NK-92 treated with Interleukin-12 subunit alpha and Interleukin-12 subunit beta, amount 100 ng/mL, for 24 hours (cell line): ENCODE results near the gene ZKSCAN3.
"Not testable (repeated sequence)": the region's sequence is repeated elsewhere in the genome, so short reads cannot be mapped to it uniquely, and the experiment has no call there.

Experiments used
- DNase-seq: peaks from one replicate; lab custom pipeline; 2025; lab: John Stamatoyannopoulos, UW

The ZKSCAN3 gene

DNA sequence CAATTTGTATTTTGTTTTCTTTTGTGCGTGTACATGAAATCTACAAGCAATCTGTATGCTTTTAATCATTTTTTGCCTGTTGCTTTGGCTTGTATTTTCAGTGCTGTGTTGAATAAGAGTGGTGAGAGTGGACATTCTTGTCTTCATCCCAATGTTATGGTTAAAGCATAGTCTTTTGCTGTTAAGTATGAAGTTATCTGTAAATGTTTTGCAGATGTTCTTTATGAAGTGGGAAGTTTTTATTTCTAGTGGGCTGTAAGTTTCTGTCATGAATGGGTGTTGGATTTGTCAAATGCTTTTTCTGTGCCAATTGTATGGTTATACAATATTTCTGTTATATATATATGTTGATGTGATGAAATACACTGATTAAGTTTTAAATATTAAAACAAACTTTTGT is 24.2 kb downstream of the ZKSCAN3 start:
- DNase-seq: no peak

- no peak for DNase-seq
Observed at GRCh38 chr6:28377879-28378278, 28.1 kb downstream of the ZKSCAN3 start.

DNA sequence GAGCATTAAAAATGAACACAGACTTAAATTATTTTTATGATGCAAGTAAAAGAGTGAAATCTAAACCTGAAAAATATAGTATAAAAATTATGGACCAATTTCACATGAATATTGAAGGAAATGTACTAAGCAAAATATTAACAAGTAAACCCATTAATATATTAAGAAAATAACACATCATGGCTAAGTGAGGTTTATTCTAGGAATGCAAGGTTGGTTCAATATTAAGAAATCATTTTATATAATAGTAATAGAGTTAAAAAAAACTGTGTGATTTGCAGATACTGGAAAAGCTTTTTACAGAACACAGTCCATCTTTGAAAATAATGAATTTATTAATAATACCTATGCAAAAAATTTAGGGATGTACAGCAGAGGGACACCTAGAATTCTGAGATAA is 28.9 kb downstream of the ZKSCAN3 start:
- DNase-seq: no peak

DNA sequence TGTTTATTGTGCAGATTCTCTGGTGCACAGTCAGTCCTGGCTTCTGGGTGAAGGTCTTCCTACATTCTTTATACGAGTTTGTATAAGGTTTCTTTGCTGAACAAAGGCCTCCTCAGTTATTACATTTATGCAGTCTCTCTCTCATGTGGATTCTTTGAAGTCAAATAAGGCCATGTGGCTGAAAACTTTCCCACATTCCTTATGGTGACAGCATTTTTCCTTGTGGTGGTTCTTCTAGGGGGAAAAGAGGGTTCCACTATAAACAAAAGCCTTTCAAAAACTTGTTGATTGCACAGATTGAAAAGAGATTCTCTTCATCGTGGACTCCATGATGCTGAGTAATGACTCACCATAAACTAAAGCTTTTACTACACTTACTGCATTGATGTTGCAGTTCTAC is 30.6 kb downstream of the ZKSCAN3 start:
- no peak for DNase-seq

DNA sequence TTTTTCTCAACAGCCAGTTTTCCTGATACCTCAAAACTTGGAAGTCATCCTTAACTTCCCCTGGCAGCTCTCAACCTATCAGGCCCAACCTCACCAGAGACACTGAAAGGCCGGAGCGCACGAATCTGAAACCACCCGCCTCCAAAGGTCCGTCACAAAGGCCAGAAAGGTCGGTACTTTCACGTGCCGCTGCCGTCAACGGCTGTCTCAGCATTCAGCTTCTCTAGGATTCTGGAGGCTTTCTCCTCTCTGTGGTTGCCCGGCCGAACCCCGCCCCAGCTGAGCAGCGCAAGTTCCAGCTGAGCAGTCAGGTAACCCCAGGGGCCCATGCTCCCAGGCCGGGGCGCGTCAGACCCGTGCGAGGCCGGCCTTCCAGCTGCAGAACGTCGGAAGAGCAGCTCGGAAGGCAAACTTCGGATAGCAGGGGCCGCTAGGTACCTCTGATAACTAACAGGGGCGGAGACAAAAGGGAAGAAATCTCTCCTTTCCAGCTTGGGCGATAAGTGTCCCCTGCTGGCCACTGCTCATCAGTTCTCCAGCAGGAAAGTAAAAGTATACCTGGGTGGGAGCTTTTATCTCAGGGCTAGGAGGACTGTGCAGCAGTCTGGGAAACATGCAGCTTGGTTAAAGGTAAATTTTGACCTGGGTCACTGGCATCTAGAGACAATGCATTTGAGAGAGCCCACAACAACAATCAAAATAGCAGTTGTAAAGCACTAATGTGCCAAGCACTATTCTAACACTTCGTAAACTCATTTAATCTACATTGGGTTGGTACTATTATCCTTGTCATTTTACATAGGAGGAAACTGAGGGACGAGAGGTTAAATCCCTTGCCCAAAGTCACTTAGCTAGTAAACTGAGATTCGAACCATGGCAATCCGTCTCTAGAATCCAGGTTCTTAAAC is 33.7 kb downstream of the ZKSCAN3 start:
- no peak for DNase-seq

DNA sequence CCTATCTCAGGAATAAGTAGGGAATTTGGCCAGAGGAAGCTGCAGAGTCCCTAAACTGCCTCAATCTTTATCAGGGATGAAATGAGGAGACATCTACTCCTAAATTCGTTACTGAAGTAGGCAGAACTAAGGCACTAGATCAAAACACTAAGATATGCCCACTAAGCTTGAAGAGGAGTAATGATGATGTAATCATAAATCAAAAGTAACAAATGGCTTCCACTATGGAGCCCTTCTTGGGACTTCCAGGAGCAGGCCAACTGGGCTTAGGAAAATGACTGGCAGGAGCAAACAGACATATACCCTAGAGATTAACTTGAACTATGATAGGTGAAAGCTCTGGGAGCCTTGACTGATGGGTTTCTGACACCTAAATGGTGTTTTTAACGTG is 34.4 kb downstream of the ZKSCAN3 start:
- no peak for DNase-seq

DNA sequence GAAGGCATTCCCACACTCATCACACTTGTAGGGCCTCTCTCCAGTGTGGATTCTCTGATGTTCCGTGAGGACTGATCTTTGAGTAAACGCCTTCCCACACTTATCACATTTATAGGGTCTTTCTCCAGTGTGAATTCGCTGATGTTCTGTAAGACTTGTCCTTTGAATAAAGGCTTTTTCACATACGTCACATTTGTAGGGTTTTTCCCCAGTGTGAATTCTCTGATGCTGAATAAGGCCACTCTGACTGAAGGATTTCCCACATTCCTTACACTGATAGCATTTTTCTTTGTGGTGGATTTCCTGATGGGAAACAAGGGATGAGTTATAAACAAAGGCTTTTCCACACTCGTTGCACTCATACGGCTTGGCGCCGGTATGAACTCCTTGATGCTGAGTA is 40.9 kb downstream of the ZKSCAN3 start:
- no peak for DNase-seq

GRCh38 chr6:28393912-28394662 is 44.3 kb downstream of the ZKSCAN3 start:
- DNase-seq: no peak

DNA sequence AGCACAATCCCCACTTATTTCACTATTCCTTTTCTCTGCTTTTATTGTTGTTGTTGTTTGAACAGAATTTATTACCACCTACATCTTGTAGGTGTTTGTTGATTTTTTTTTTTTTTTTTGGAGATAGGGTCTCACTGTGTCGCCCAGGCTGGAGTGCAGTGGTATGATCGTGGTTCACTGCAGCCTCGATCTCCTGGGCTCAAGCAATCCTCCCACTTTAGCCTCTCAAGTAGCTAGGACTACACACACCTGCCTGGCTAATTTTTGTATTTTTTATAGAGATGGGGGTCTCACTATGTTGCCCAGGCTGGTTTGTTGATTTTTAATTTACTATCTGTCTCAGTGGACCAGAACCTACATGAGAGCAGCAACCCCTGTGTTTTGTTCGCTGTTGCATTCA is 46.2 kb downstream of the ZKSCAN3 start:
- no peak for DNase-seq

DNA sequence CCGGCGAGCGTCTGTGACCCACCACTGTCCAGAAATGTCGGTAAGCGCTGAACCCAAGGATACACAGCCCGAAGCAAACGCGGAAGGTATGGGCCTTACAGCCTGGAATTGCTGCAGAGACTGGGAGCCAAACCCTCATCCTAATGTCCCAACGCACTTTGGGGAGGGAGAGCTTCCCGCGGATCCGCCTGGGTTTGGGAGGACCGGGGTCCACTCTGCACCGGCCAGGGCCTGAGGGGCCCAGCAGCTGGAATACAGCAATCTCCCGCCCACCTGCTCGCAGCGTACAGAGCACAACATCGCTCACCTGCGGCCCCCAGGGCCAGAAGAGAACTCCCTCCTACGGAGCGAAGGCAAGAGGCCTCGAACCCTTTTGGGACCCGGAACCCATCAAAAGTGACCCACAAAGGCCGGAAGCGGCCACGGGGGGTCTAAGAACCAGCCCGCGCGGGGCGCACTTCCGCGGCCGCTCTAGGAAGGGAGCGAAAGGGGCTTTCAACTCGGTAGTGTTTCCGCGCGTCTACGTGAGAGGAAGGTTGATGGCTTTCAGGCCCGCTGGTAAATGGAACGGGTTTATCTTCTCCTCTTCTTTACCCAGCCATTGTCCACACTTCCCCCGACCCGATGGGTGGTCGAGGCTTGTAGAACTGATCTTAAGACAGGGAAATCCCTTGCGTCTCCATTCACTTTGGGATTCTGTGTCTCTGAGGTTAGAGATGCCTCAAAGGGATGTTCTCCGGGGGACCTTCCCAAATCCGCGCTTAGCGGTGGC is 49.8 kb downstream of the ZKSCAN3 start, which contains the start of gene ZSCAN12:
Gene ZSCAN12, minus strand, starts transcription at position 398 of the 772 bp plus-strand sequence. CDS start 1,342 bp downstream, outside the sequence.
- DNase-seq: peak; percentile 52

DNA sequence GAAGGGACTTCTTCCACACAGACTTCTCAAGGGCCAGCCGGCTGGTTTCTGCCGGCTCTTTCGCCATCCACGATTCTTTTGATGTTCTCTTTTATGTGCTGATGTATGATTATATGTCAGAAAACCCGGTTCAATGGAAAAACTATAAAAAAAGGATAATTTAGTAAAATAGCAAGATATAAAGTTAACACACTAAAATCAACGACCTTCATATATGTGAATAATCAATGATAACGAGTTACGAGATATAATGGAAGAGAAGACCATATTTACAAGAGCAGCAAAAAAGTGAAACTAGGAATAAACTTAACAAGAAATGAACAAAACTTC is 50.3 kb downstream of the ZKSCAN3 start:
- DNase-seq: no peak

DNA sequence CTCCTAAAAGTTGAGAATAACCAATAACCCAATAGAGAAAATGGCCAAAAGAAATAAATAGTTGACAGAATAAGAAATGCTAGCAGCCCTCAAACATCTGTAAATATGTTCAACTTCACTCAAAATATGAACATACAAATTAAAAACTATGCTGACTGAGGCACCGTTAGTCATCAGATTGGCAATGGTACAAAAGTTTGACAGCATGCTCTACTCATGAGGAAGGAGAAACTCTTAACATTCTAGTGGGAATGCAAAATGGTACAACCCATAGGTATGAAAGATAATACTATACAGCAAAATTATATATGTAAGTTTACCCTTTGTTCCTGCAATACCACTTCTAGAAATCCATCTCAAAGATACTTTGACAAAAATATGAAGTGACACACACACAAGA is 51.4 kb downstream of the ZKSCAN3 start:
- DNase-seq: no peak

DNA sequence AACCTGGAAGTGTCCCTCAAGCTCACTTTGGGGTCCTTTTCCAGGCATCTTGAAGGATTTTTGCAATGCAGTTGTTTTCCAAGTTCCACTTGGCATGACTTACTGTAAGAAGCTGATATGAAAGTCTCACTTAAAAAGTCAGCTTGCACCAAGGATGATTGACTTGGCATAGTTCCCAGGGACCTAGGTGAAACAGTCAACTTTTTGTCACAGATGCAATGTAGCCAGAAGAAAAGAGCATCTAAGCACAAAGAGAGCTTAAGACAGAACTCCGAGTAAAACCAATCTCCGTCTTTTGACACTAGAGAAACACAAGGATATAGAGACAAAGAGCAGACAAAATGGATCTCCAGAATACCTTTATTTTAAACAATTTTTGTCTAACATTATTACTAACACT is 52.5 kb downstream of the ZKSCAN3 start:
- DNase-seq: no peak

DNA sequence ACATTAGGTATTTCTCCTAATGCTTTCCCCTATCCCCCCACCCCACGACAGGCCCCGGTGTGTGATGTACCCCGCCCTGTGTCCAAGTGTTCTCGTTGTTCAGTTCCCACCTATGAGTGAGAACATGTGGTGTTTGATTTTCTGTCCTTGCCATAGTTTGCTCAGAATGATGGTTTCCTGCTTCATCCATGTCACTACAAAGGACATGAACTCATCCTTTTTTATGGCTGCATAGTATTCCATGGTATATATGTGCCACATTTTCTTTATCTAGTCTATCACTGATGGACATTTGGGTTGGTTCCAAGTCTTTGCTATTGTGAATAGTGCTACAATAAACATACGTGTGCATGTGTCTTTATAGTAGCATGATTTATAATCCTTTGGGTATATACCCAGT is 54.2 kb downstream of the ZKSCAN3 start:
- not testable (repeated sequence) for DNase-seq

- DNase-seq: no peak
Observed at GRCh38 chr6:28407401-28407800, 57.7 kb downstream of the ZKSCAN3 start.

DNA sequence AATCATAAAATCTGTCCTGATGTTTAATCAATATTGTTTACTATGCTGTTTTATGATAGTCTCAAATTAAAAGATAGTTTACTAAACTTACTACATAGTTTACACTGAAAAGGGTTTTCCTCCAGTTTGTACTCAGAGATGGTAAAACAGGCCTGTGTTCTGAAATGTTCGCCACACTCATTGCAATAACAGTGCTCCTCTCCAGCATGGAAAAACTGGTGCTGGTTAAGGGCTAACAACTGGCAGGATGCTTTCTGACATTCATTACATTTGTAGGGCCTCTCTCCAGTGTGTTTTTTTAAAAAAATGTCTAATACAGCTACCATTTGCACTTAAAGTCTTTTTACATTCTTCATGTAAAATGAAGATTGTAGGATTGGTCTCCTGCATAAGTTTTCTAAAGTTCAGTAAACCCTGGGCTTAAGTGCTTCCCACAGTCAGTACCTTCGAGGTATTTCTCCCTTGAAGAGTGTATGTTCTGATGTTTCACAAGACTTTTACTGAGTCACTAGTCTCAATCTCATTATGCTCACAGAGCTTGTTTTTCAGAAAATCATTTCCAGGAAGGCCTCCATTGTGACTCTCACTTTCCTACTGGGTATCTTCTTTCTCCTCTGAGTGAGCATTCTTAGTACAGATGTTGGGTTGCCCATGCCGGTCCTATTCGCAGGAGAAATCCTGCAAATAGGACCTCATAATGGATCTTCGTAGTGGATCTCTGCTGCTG is 58.5 kb downstream of the ZKSCAN3 start:
- DNase-seq: no peak

DNA sequence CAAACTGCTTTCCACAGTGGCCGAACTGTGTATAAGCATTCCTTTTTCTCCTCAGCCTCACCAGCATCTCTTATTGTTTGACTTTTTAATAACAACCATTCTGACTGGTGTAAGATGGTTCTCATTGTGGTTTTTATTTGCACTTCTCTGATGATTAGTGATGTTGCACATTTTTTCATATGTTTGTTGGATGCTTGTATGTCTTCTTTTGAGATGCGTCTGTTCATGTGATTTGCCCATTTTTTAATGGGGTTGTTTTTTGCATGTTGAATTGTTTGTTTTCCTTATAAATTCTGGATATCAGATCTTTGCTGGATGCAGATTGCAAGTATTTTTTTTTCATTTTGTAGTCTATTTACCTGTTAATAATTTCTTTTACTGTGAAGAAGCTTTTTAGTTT is 61.0 kb downstream of the ZKSCAN3 start:
- DNase-seq: no peak

- DNase-seq: no peak
Observed at GRCh38 chr6:28413681-28414080, 63.9 kb downstream of the ZKSCAN3 start.
